DLD1 (cell line): ENCODE data around the gene MACROD2.
"Not testable (repeated sequence)": the region's sequence is repeated elsewhere in the genome, so short reads cannot be mapped to it uniquely, and the experiment has no call there.

Experiments used
- in situ Hi-C: cut with HindIII; loops from 2 replicates; pipeline ENCODE4 v1.10.0; 2017; ENCODE audit warnings: low sequenced_read_pairs

The MACROD2 gene

DNA sequence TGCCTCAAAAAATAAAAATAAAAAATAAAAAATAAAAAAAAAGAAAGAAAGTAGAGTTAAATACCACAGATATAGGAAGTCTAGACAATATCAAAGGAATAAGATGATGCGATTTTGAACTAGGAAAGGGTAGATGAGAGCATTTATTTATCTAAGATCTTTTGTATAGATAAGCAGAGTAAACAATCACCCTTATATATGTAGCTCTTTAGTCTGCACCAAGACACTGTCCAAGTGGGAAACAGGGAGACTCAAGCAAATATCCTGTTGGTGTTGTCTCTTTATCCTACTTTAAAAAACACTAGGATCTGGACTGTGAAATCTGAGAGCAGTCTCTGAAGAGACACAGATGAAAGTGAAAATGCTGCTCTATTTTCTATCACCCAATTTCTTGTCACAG is 929.1 kb downstream of the MACROD2 start:
- in situ Hi-C loops = no loop called here

DNA sequence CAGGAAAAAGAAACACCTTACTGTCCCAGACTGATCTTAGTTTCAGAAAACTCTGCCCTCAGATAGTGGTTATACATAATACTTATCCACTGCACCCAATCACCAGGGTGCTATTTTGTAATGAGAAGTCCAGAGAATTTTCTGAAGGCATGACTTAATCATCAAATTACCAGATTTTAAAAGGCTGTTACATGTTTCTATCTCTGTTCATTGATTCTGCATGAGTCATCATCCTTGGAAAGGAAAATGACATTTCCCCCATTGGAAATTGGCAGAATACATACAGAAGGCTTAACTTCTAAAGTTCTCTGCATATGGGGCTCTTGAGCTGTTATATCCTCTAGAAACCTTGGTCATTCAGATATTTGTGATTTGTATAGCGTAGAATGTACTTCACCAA is 930.0 kb downstream of the MACROD2 start:
- in situ Hi-C loops = no loop called here

DNA sequence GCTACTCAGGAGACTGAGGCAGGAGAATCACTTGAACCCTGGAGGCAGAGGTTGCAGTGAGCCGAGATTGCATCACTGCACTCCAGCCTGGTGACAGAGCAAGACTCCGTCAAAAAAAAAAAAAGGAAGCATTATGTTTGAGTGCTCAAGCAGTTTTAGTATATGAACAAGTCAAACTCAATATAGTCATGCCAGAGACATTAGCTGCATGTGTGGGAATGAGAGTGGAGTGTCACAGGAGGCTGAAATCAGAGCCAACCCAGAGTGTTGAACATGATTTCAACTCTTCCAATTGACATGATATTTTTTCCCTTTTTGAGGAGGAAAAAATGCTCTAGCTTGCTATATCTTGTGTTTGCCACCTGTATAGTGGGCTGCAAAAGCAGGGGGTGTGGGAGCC is 931.1 kb downstream of the MACROD2 start:
- in situ Hi-C loops = not testable (repeated sequence)

DNA sequence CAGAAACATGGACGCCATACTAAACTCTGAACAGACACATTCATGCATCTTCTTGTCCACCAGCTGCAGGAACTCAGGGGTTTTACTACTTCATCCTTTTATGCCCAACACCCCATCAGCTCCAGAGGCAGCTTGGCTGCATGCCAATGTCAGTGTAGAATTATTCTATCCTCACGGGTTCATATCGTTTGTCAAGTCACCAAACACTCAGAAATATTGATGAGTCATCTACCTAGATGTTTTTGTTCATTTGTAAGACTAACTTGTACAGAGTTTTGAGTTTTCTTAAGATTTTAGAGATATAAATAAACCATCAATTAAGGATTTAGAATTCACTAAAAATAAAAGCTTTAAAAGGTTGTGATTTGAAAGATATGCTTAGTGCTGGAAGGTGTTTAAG is 932.8 kb downstream of the MACROD2 start:
- in situ Hi-C loops = no loop called here

DNA sequence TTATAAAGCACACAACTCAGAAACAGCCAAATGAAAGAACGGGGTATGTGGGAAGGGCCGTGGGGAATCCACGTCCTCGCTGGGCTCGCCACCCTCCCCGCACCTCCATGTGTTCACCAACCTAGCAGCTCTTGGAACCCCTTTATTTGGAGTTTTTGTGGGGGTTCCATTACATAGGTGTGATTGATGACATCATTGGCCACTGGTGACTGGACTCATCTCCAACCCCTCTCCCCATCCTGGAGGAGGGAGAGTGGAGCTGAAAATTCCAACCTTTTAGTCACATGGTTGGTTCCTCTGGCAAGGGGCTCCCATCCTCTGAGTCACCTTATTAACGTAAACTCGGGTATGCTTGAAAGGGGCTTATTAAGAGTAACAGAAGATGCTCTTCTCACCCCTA is 934.1 kb downstream of the MACROD2 start:
- in situ Hi-C loops = no loop called here

DNA sequence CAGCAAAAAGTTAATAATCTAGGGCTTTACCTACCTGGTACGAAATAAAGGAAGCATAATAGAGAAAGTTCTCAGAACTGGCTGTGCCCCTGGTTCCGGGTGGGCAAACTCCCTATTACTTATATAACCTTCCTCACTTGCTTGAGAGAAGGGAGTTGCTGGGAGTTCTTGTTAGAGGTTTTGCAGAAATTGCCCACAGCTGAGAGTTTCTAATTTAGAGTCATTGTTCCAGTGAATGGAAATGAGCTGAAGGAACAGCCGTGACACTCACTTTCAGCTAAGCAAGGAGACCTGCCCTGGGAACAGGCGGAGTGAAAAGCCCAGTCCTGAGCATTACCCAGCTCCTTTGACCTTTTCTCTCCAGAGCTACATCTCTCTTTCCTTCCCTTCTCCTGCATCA is 936.7 kb downstream of the MACROD2 start:
- in situ Hi-C loops = no loop called here

DNA sequence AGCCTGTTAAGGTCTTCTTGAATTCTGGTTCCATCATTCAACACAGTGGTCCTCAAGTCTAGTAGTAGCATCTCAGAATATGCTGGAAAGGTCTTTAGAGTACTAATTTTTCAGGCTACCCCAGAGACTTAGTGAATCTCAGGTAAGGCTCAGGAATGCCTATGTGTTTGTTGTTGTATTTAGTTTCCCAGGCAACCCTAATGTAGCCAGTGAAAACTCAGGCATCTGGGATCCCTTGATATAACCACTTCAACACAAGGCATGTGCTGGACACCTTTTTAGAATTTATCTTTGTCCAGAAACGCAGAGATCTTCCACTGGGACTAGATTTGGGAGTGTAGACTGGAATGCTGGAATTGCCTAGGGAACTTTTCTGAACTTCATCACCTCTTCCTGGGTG is 940.0 kb downstream of the MACROD2 start:
- in situ Hi-C loops = no loop called here

DNA sequence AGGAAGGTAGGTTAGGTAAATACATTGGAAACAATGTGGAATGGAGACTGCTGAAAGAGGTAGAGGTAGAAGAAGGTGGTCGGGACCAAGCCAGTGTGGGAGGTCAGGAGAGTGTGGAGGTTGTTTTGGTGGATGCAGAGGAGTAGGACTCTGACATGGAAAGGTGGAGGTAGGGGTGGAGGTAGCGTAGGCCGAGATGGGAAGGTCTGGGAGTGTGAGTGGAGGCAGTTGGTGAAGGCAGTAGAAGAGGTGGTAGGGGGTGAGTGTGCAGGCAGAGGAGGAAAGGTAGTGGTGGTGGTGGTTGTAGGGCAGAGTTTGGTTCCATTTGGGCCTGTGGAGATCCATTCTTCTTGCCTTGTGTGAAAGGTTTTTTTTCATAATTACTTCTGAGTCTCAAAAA is 941.7 kb downstream of the MACROD2 start:
- in situ Hi-C loops = no loop called here

DNA sequence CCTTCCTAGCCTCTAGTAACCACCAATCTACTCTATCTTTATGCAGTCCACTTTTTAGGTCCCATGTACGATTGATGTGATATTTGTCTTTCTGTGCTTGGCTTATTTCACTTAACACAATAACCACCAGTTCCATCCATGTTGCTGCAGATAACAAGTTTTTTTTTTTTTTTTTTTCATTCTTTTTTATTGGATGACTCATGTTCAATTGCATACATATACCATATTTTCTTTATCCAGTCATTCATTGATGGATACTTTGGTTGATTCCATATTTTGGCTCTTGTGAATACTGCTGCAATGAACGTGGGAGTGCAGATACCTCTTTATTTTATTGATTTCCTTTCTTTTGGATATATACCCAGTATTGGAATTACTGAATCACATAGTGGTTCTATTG is 942.5 kb downstream of the MACROD2 start:
- in situ Hi-C loops = no loop called here

DNA sequence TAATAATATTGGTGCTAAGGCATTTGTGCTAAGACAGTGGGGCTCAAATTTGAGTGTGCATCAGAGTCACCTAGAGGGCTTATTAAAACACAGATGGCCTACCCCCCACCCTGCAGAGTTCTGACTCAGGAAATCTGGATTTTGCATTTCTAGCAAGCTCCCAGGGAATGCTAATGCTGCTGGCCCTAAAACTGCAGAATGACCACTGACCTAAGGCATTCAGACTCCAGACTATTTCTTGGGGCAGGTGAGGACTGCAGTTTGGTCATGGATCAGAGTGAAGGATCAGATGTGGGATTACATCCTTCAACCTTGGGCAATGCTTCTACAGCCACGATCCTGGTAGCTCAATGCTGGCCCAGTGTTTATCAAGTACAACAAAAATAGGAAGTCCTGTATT is 952.2 kb downstream of the MACROD2 start:
- in situ Hi-C loops = no loop called here

DNA sequence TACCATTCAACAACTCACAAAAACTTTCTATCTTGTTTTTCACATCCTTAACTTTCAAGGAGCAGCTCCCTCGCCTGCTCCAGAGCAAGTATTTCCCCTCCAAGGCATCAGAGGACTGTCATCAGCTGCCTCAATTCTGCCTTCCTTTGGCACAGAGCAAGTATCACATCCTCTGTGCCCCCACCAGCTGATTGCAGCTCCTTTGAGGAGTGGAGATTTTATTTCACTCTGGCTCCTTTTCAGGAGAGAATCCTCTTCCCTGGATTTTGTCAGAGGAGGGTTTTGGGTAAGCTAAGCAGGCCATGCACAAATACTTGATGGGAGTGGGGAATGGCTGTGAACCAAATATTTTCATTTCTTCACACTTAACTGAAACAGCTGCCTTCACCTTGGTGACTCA is 952.6 kb downstream of the MACROD2 start:
- in situ Hi-C loops = no loop called here

DNA sequence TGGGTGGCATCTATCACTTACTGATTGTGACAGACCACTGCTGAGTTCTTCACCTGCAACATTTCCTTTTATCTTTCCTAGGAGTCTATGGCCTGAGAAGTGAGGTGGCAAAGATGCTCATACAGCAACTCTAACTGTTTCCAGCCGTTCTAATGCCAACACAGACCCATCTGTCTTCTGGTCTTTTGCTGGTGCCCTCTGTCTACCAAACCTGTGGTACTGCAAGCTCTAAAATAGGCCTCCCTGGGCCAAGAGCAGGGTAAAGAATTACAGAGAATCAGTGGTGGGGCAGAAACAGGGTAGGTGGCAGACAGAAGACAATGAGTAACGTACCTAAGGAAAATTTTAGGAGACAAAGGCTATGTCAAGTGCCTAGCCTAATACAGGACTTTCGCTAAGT is 953.1 kb downstream of the MACROD2 start:
- in situ Hi-C loops = no loop called here

DNA sequence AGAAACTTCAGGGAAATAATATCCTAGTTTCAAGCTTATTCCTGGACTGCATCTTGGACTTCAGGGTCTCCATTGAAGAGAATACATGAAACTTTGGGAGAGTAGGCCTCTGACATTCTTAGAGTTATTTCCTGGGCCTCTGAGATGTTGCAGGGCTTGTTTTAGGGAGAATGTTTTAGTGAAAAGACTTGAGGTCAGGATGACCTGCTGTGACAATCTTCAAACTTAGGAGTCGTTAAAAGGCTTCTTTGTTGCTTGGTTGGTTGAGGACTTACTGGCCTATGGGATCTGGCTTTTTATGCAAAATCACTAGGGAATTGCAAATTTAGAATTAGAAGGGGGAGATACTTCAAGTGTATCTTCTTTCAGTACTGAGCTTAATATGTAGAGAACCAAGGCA is 955.3 kb downstream of the MACROD2 start:
- in situ Hi-C loops = no loop called here

DNA sequence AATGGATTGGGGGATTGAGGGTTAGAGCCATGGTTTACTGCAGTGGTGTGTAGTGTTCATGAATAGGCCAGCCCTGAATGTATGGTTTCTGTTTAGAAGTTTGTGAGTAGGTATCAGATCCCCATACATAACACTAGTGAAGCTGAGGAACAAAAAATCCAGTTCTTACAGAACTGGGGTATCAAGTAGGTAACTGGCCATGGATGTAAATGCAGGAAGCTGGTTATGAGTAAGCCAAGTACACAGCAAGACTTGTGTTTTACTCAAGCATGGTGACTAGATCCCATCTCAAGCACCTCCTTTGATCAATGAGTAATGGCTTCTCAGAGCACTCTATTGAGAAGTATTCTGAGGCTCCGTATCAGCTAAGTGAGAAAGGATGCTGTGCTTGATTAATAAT is 955.8 kb downstream of the MACROD2 start:
- in situ Hi-C loops = no loop called here

DNA sequence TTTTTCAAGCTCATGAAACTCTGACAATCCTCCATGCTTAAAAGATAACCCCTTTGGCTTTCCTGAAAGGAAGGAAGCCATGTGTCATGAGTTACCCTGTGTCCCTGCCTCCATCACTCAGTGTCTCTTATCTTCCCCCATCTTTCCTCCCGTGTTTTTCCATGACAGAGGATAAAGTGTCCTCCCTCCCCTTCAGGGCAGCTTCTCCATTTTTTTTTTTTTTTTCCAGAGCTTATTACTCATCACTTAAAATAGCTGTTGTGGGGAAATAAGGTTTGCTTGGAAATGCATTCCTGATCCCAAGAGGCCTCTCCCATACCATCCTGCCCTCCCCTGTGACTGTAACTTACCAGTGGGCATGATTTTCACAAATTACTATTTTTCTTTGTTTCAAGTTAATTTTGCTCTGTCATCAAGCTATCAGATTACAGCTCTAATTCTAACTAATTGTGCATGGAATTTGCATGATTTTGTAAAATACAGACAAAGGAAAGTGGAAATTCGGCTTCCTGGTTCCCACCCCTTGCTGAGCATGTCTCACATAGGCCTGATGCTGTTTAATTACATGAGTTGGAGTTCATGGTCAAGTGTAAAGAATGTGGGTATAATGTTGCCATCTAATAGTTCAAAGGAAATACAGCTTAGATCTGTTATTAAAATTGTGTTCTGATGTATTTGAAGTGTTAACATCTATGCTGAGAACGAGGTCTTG is 956.5 kb downstream of the MACROD2 start:
- in situ Hi-C loops = no loop called here

DNA sequence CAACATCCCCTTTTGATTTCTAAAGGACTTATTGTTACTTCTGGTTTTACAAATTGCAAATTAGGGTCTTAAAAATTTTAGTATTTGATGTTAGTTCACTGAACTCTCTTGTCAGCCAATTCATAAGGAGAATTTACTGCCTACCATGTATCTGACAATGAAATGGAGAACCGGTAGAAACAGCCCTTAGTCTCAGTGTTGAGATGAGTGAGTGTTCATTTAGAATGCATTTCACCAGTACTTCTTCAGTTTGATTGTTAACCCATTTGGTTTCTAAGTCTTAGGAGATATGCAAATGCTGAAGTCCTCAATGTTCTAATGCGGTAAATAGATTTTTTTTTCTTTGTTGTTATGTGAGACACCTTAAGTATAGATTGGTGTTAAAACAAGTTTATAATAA is 958.4 kb downstream of the MACROD2 start:
- in situ Hi-C loops = no loop called here

DNA sequence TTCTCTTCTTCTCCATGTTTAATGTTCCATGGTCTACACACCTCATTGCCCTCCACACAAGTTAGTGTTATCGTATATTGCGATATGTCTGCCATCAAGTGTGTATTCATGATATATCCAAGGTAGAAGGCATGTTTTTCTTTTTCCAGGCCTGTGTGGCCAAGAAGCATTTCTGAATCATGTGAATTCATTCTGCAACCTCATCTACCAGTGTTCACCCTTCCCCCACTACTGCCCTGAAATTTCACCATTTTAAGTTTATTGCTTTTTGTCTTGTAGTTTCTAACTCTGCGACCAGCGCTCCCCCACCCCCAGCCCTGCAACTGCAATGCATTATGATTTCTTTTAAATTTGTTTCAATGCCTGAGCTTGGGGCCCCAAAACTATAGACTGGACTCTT is 960.1 kb downstream of the MACROD2 start:
- in situ Hi-C loops = no loop called here

DNA sequence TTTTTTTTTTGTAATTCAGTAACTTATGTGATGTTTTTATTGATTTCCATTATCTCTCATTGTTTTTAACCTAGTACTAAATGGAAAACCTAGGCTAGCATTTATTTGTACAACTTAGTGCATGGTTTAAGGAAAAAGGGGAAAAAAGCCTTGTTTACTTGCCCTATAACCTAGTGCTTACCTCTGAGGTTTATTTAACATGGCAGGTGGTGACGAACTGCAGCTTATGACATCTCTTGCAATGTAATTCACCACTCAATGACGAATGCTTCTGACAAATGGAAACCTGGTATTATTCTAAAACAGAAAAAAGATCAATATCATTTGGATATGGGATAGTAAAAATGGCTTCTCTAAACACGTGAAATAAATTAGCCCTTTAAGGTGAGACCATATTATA is 960.7 kb downstream of the MACROD2 start:
- in situ Hi-C loops = no loop called here

DNA sequence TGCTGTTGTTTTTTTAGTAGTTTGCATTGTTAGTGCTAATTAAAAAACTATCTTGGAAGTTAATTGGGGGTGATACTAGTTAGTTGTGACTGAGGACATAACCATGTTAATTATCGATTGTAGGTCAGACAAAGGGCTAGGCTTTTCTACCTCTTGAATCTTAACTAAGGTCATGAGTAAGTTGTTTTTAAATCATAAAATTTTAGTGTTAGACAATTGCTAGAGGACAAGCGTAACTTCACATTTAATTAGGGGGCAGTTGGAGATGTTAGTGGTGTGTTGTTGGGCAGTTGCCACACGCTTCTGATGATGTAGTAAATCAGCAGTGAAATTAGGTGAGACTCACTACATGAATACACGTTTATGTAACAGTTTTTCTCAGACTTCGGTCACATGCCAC is 961.2 kb downstream of the MACROD2 start:
- in situ Hi-C loops = no loop called here

DNA sequence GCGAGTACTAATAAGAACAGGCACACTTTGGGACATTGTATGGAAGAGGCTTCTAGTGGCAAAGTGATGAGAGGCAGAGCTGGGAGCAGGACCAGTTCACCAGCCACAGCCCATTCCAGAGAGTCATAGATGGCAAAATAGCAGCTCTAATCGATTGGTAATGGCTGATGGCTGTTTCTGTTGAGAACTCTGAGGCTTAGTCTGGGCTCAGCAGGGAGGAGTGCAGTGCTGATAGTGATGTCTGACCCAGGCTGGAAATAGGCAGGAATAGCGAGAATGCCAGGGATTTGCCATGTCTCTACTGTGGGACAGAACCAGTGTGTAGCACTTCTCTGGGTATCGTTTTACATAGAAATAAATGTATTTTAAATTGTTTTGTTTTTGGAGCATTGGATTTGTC is 962.1 kb downstream of the MACROD2 start:
- in situ Hi-C loops = no loop called here

DNA sequence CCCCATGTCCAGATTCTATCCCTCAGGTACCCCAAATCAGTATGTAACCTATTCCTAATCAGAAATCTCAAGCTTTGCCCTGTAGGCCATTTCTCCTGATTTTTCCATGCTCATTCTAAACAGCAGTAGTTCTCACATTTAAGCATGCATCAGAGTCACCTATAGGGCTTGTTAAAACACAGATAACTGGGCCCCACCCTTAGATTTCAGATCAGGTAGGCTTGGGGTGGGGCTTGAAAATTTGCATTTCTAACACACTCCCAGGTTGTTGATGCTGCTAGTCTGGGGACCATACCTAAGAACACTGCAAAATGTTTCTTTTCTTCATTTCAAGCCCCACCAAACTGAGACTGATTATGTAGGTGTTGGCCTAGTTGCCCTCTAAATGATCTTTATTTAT is 963.3 kb downstream of the MACROD2 start:
- in situ Hi-C loops = no loop called here

DNA sequence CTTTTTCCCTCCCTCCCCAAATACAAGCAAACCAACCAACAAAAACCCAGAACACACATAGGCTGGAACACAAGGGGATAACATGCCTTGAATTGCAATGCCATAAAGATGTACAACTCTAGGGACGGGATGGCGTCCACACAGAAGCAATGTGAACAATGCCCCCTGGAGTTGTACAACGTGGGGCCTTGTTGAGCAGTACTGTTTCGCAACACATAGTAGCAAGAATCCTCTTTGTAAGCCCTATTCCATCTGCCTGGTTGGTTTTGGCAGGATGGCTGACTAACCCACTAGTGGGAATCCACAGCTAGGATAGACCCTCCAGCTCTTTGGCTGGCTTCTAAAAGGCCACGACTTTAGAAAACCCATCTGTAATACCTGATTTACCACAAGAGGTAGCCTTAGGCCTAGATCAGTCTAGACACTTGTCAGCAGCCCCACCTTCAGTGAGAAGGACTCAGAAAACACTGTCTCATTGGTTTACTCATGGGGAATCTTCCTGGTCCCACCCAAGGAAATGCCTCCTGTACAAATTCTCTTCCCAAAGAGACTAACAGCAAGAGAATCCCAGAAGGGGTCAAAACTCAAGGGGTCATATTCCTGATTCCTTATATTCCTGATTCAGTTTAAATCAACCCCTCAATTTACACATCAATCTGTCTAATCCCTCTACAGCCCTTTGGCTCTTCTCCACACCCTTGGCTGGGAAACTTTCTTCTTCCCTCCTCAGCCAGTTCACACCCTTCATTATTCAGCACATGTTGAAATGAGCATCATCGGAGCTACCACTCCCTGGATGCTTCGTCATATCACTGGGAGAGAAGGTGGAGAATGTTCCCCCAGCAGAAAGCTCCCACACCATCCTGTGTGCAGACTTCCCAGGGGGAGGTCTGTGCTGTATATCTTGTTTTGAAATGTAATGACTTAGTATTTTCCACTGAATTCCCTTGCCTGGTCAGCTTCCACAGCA is 964.5 kb downstream of the MACROD2 start:
- in situ Hi-C loops = no loop called here
